Kidney (tissue), 14 donors: ENCODE data around the gene SLC39A11. TPM values are rescaled to one million over a fixed set of nuclear protein-coding genes. Genes with fewer than 3 reads are reported as not detected.

ENCODE experiments used
- DNase-seq, 5 donors: peaks; one replicate each; pipeline ENCODE4 v3.0.0-alpha.2; 2013 to 2020
- FAIRE-seq: peaks from 2 replicates; lab custom pipeline; 2012; peaks lifted over from hg19 to GRCh38; lab: Jason Lieb, UNC
- H3K27ac ChIP-seq, 2 donors: one replicate each; pipeline ENCODE4 v1.7.0; 2013; ENCODE audit warnings: low read depth in 2 of 2, low read length in 2 of 2, inconsistent platforms in 1 of 2
- H3K27me3 ChIP-seq: one replicate; pipeline ENCODE4 v1.7.1; 2013; ENCODE audit warnings: low read length, inconsistent platforms; ENCODE audit not compliant: control insufficient read depth, insufficient read depth
- H3K36me3 ChIP-seq, 3 donors: one replicate each; pipeline versions ENCODE4 v1.7.0 to v1.7.1; 2013; ENCODE audit warnings: low read length in 3 of 3, control low read depth in 1 of 3, inconsistent platforms in 1 of 3; ENCODE audit not compliant: insufficient read depth in 3 of 3, control insufficient read depth in 2 of 3
- H3K4me1 ChIP-seq, 3 donors: one replicate each; pipeline versions ENCODE4 v1.7.0 to v1.7.1; 2013; ENCODE audit warnings: low read length in 3 of 3, inconsistent platforms in 1 of 3, low read depth in 1 of 3; ENCODE audit not compliant: control insufficient read depth in 2 of 3, insufficient read depth in 2 of 3
- H3K4me3 ChIP-seq, 3 donors: one replicate each; pipeline versions ENCODE4 v1.7.0 to v1.8.1; 2013; ENCODE audit warnings: low read length in 3 of 3, control low read depth in 1 of 3, inconsistent platforms in 1 of 3
- H3K9ac ChIP-seq, 3 donors: one replicate each; pipeline versions ENCODE4 v1.7.0 to v1.7.1; 2013; ENCODE audit warnings: low read length in 3 of 3, control low read depth in 1 of 3, inconsistent platforms in 1 of 3
- H3K9me3 ChIP-seq, 3 donors: one replicate each; pipeline versions ENCODE4 v1.7.0 to v1.7.1; 2013; ENCODE audit warnings: low read length in 3 of 3, control low read depth in 1 of 3, inconsistent platforms in 1 of 3; ENCODE audit not compliant: control insufficient read depth in 2 of 3, insufficient read depth in 1 of 3
- CTCF ChIP-seq: IDR thresholded peaks from 3 replicates; pipeline ENCODE4 v1.5.1; 2012; ENCODE audit warnings: mild to moderate bottlenecking, moderate library complexity, borderline replicate concordance; ENCODE audit not compliant: insufficient read depth; ENCODE audit errors: extremely low read depth
- intact Hi-C: fragments of 100-400 bp; cut with DNase I; formaldehyde crosslinking; loops from one replicate; pipeline ENCODE4 v1.11.1; 2022
- polyA plus RNA-seq: library from polyadenylated mRNA; stranded (reverse); fragments of 350-450 nt; fragmentation: Illumina TruSeq; extraction: RNeasy Lipid Tissue Mini Kit (QIAGEN cat#74804); gene quantifications from one replicate; pipeline ENCODE4 v1.2.3, GENCODE V29; 2014; ENCODE audit warnings: low read depth, low replicate concordance; ENCODE audit not compliant: insufficient read depth
- total RNA-seq: library from RNA; stranded (reverse); fragmentation: NEBNext Ultra II Directional; extraction: Animal tissue kit (Norgen Biotek cat#: 25700); gene quantifications from one replicate; pipeline ENCODE4 v1.2.1, GENCODE V29; 2021
- donor health status: control.
- donor health status: control.
- donor health status: control.
- donor health status: control.
- donor health status: control.
- donor health status: DM: yes; HTN: yes; CAD: no.
- donor health status: Normal renal cell carcinoma (clear cell type).

SLC39A11 gene
- total and polyA plus RNA-seq, 2 donors from 2014 or later = 19.7 to 37.2 TPM

GRCh38 chr17:72946156-72946555 lies 146.3 kb downstream of the SLC39A11 start:
- no peaks in the 10 kb centered on the region for H3K36me3 ChIP-seq
- no peak for TF ChIP-seq CTCF
- H3K27ac ChIP-seq = no peak overlapping the region
- no peaks in the 10 kb centered on the region for H3K9me3 ChIP-seq
- H3K4me1 ChIP-seq = no peaks in the 10 kb centered on the region
- H3K27me3 ChIP-seq = no peaks in the 10 kb centered on the region
- intact Hi-C loops = no loop called here
- DNase-seq (no peak), FAIRE-seq (no peak)
- no peak overlapping the region for H3K4me3 ChIP-seq
- no peak overlapping the region for H3K9ac ChIP-seq

- no peaks in the 10 kb centered on the region for H3K27me3 ChIP-seq
- H3K9ac ChIP-seq = no peak overlapping the region
- no peak overlapping the region for H3K27ac ChIP-seq
- no peaks in the 10 kb centered on the region for H3K9me3 ChIP-seq
- H3K36me3 ChIP-seq = no peaks in the 10 kb centered on the region
- TF ChIP-seq CTCF = no peak
- no peaks in the 10 kb centered on the region for H3K4me1 ChIP-seq
- intact Hi-C loops = no loop called here
- H3K4me3 ChIP-seq = no peak overlapping the region
- DNase-seq (peak in 4 of 5 donors; percentile 52 to 81 (median 70)), FAIRE-seq (no peak)
These were observed 147.0 kb downstream of the SLC39A11 start for GRCh38 chr17:72945473-72945872.

DNA sequence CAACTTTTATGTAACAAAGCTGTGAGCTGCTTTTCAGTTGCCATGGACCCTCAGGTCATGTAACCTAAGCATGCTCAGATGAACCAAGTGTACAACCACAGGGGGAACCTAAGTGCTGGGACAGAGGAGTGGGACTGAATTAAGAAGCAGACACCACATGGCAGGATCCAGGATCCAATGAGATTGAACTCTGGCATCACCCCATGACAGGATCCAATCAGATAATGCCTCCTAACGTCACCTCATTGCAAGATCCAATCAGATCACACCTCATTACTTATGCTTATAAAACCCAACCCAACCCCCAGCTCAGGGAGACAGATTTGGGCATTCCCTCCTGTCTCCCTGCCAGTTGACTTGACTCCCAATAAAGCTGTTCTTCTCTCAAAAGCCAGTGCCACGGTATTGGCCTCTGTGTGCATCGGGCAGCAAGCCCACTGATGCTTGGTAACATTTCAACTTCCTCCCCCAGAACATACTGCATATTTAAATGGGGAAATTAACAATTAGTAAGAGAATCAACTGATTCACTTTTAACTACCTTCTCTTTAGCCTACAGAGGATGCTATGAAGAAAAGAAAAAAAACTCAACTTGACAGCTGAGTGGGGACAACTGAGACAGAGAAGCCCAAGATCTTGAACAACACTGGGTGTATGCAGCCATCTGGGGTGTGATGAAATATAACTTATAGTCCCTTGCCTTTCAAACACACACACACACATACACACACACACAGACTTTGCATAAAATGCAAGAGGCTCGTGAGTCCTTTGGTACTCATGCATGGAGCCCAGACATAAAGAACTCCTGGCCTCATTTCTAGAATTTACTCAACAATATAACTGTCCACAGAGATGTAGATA lies 148.4 kb downstream of the SLC39A11 start:
- Histone ChIP-seq H3K27ac (no peak overlapping the region), H3K36me3 (no peaks in the 10 kb centered on the region), H3K4me3 (no peak overlapping the region), H3K9me3 (no peaks in the 10 kb centered on the region), H3K27me3 (no peaks in the 10 kb centered on the region), H3K4me1 (no peaks in the 10 kb centered on the region), H3K9ac (no peak overlapping the region)
- FAIRE-seq = no peak
- no peak for DNase-seq
- TF ChIP-seq CTCF = no peak
- intact Hi-C loops = no loop called here
